ENCODE measurements around the gene ZNF732. TPM values are rescaled to one million over a fixed set of nuclear protein-coding genes. Genes with fewer than 3 reads are reported as not detected.
"Not testable (repeated sequence)": the region's sequence is repeated elsewhere in the genome, so short reads cannot be mapped to it uniquely, and the experiment has no call there.

The ZNF732 gene
- total and polyA plus RNA-seq, 9 donors = 0.30 to 0.85 (median 0.43) TPM

GRCh38 chr4:243426-243825 is 61.8 kb downstream of the ZNF732 start:
- Histone ChIP-seq H3K36me3 (no peaks in the 10 kb centered on the region), H3K9me3 (peaks cover 0 to 4% of the 10 kb centered on the region in 2 donors), H3K27ac (no peak overlapping the region), H3K4me1 (ENCODE audit: insufficient read depth) (no peaks in the 10 kb centered on the region), H3K27me3 (no peaks in the 10 kb centered on the region), H3K4me3 (no peak overlapping the region)
- no peak for DNase-seq
- TF ChIP-seq EP300 (IDR thresholded peaks at IDR 0.05) (no peak), CTCF (IDR thresholded peaks at IDR 0.05) (no peak), POLR2A (IDR thresholded peaks at IDR 0.05) (no peak)
- WGBS, 3 donors = 51 to 73% (median 56%) methylated on average over 5 of the region's 5 CpGs
- intact Hi-C loops (cut with DNase I) = no loop called here

- 39 to 57% (median 42%) methylated on average over 15 of the region's 15 CpGs for WGBS, 3 donors
- Histone ChIP-seq H3K4me3 (peak overlapping the region; percentile 32), H3K27ac (peak overlapping the region in 1 of 2 donors; percentile 8), H3K36me3 (no peaks in the 10 kb centered on the region), H3K9me3 (peaks cover 0 to 3% of the 10 kb centered on the region in 2 donors), H3K4me1 (ENCODE audit: insufficient read depth) (no peaks in the 10 kb centered on the region), H3K27me3 (no peaks in the 10 kb centered on the region)
- intact Hi-C loops (cut with DNase I) = no loop called here
- DNase-seq = peak; percentile 33 to 68 (median 56)
- TF ChIP-seq CTCF (IDR thresholded peaks at IDR 0.05) = peak; percentile 67 to 77 (median 69)
- TF ChIP-seq POLR2A (IDR thresholded peaks at IDR 0.05) = no peak
These were observed 63.0 kb downstream of the ZNF732 start for GRCh38 chr4:242121-242848.

- intact Hi-C loops (cut with DNase I); DNase-seq; H3K36me3 ChIP-seq; H3K4me3 ChIP-seq; H3K27me3 ChIP-seq; H3K4me1 ChIP-seq (ENCODE audit: insufficient read depth); H3K27ac ChIP-seq; H3K9me3 ChIP-seq: not testable (repeated sequence)
- 64 to 77% (median 71%) methylated on average over 7 of the region's 7 CpGs for WGBS, 3 donors
These were observed 63.9 kb downstream of the ZNF732 start for GRCh38 chr4:241411-241810.

GRCh38 chr4:236028-236427 is 69.2 kb downstream of the ZNF732 start:
- H3K36me3 ChIP-seq = no peaks in the 10 kb centered on the region
- intact Hi-C loops (cut with DNase I) = no loop called here
- no peak for DNase-seq
- H3K4me1 ChIP-seq (ENCODE audit: insufficient read depth) = no peaks in the 10 kb centered on the region
- no peak for TF ChIP-seq EP300 (IDR thresholded peaks at IDR 0.05)
- no peak for TF ChIP-seq POLR2A (IDR thresholded peaks at IDR 0.05)
- no peak for TF ChIP-seq CTCF (IDR thresholded peaks at IDR 0.05)
- peaks cover 0 to 3% of the 10 kb centered on the region in 2 donors for H3K9me3 ChIP-seq
- no peak overlapping the region for H3K27ac ChIP-seq
- WGBS, 3 donors = 95 to 97% (median 97%) methylated on average over 2 of the region's 2 CpGs
- H3K27me3 ChIP-seq = no peaks in the 10 kb centered on the region
- no peak overlapping the region for H3K4me3 ChIP-seq

- 84 to 95% (median 85%) methylated on average over 1 of the region's 1 CpG for WGBS, 3 donors
These were observed 71.1 kb downstream of the ZNF732 start for GRCh38 chr4:234178-234577.

More at GRCh38 chr4:234178-234577, 71.1 kb downstream of the ZNF732 start:
- Histone ChIP-seq H3K36me3 (no peaks in the 10 kb centered on the region), H3K27ac (no peak overlapping the region), H3K27me3 (no peaks in the 10 kb centered on the region), H3K4me1 (ENCODE audit: insufficient read depth) (no peaks in the 10 kb centered on the region), H3K4me3 (no peak overlapping the region), H3K9me3 (peaks cover 0 to 3% of the 10 kb centered on the region in 2 donors)
- DNase-seq = no peak
- intact Hi-C loops (cut with DNase I) = no loop called here
- no peak for TF ChIP-seq EP300 (IDR thresholded peaks at IDR 0.05)
- TF ChIP-seq CTCF (IDR thresholded peaks at IDR 0.05) = no peak
- TF ChIP-seq POLR2A (IDR thresholded peaks at IDR 0.05) = no peak
